ENCODE results near the gene CSPG4. TPM values are rescaled to one million over a fixed set of nuclear protein-coding genes. Genes with fewer than 3 reads are reported as not detected.
"Not testable (repeated sequence)": the region's sequence is repeated elsewhere in the genome, so short reads cannot be mapped to it uniquely, and the experiment has no call there.

The CSPG4 gene
- total and polyA plus RNA-seq, 4 donors = 10.6 to 160 (median 66.0) TPM

DNA sequence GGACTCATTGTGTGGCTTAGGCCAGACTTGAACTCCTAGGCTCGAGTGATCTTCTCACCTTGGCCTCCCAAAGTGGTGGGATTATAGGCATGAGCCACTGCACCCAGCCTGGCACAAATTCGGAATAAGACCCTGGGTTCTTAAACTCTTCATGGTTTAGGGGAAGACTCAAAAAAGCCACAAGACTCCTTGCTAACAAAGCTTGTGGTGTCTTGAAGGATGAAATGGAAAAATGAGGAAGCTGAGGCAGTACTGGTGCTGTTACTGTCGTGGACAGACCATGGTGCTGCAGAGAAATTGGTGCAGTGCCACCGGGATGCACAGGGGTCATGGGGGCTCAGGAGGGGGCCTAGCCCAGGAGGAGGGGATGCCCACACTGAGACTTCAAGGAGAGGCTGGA is 20.3 kb downstream of the CSPG4 start:
- intact Hi-C loops (cut with DNase I); H3K27ac ChIP-seq (ENCODE audit: low read depth in 1 of 2, low read length in 2 of 2); ATAC-seq (ENCODE audit: low FRiP score); H3K9me3 ChIP-seq (ENCODE audit: control insufficient read depth, low read length); H3K4me1 ChIP-seq (ENCODE audit: control insufficient read depth in 1 of 2, insufficient read depth in 2 of 2, low read length in 2 of 2); H3K4me3 ChIP-seq (ENCODE audit: low read length in 2 of 2); DNase-seq; H3K27me3 ChIP-seq (ENCODE audit: control insufficient read depth in 1 of 2, insufficient read depth in 2 of 2, low read length in 1 of 2): not testable (repeated sequence)
- 65 to 68% methylated on average over 4 of the region's 4 CpGs for WGBS, 2 donors
- H3K36me3 ChIP-seq (ENCODE audit: control insufficient read depth in 1 of 2, insufficient read depth in 2 of 2, low read length in 1 of 2) = peaks cover 0 to 12% of the 10 kb centered on the region in 2 donors

GRCh38 chr15:75689429-75689828 is 23.2 kb downstream of the CSPG4 start:
- H3K27me3 ChIP-seq (ENCODE audit: control insufficient read depth in 1 of 2, insufficient read depth in 2 of 2, low read length in 1 of 2); ATAC-seq (ENCODE audit: low FRiP score); H3K4me1 ChIP-seq (ENCODE audit: control insufficient read depth in 1 of 2, insufficient read depth in 2 of 2, low read length in 2 of 2); H3K9me3 ChIP-seq (ENCODE audit: control insufficient read depth, low read length); DNase-seq; H3K4me3 ChIP-seq (ENCODE audit: low read length in 2 of 2); H3K27ac ChIP-seq (ENCODE audit: low read depth in 1 of 2, low read length in 2 of 2): not testable (repeated sequence)
- intact Hi-C loops (cut with DNase I) = loop anchor here in 1 of 2 donors (2.0 kb wide), 2 partner anchors 45 to 113 kb away; no protein-coding TSS in a partner anchor
- peaks cover 0 to 14% of the 10 kb centered on the region in 2 donors for H3K36me3 ChIP-seq (ENCODE audit: control insufficient read depth in 1 of 2, insufficient read depth in 2 of 2, low read length in 1 of 2)
- WGBS, 2 donors = 76 to 78% methylated on average over 19 to 20 of the region's 20 CpGs

GRCh38 chr15:75688831-75689230 is 23.8 kb downstream of the CSPG4 start:
- no peak overlapping the region for H3K4me3 ChIP-seq (ENCODE audit: low read length in 2 of 2)
- intact Hi-C loops (cut with DNase I) = loop anchor here in 1 of 2 donors (2.0 kb wide), 2 partner anchors 46 to 114 kb away; no protein-coding TSS in a partner anchor
- DNase-seq (no peak), ATAC-seq (ENCODE audit: low FRiP score) (no peak)
- H3K4me1 ChIP-seq (ENCODE audit: control insufficient read depth in 1 of 2, insufficient read depth in 2 of 2, low read length in 2 of 2) = no peaks in the 10 kb centered on the region
- no peaks in the 10 kb centered on the region for H3K27me3 ChIP-seq (ENCODE audit: control insufficient read depth in 1 of 2, insufficient read depth in 2 of 2, low read length in 1 of 2)
- H3K27ac ChIP-seq (ENCODE audit: low read depth in 1 of 2, low read length in 2 of 2) = no peak overlapping the region
- 83 to 87% methylated on average over 21 to 26 of the region's 26 CpGs for WGBS, 2 donors
- no peaks in the 10 kb centered on the region for H3K9me3 ChIP-seq (ENCODE audit: control insufficient read depth, low read length)
- peaks cover 0 to 14% of the 10 kb centered on the region in 2 donors for H3K36me3 ChIP-seq (ENCODE audit: control insufficient read depth in 1 of 2, insufficient read depth in 2 of 2, low read length in 1 of 2)

- Histone ChIP-seq H3K4me1 (ENCODE audit: control insufficient read depth in 1 of 2, insufficient read depth in 2 of 2, low read length in 2 of 2) (no peaks in the 10 kb centered on the region), H3K27me3 (ENCODE audit: control insufficient read depth in 1 of 2, insufficient read depth in 2 of 2, low read length in 1 of 2) (no peaks in the 10 kb centered on the region), H3K9me3 (ENCODE audit: control insufficient read depth, low read length) (no peaks in the 10 kb centered on the region), H3K36me3 (ENCODE audit: control insufficient read depth in 1 of 2, insufficient read depth in 2 of 2, low read length in 1 of 2) (peaks cover 0 to 14% of the 10 kb centered on the region in 2 donors), H3K4me3 (ENCODE audit: low read length in 2 of 2) (no peak overlapping the region), H3K27ac (ENCODE audit: low read depth in 1 of 2, low read length in 2 of 2) (no peak overlapping the region)
- WGBS, 2 donors = 80 to 84% methylated on average over 7 of the region's 7 CpGs
- intact Hi-C loops (cut with DNase I) = loop anchor here in 1 of 2 donors (2.0 kb wide), 2 partner anchors 47 to 115 kb away; no protein-coding TSS in a partner anchor
- DNase-seq (no peak), ATAC-seq (ENCODE audit: low FRiP score) (no peak)
Observed at GRCh38 chr15:75688278-75688557, 24.4 kb downstream of the CSPG4 start.

GRCh38 chr15:75687486-75688277 is 25.0 kb downstream of the CSPG4 start:
- 78 to 81% methylated on average over 43 to 44 of the region's 44 CpGs for WGBS, 2 donors
- intact Hi-C loops (cut with DNase I) = loop anchor here in 1 of 2 donors (2.0 kb wide), 2 partner anchors 47 to 115 kb away; no protein-coding TSS in a partner anchor
- H3K4me3 ChIP-seq (ENCODE audit: low read length in 2 of 2) = no peak overlapping the region
- no peak overlapping the region for H3K27ac ChIP-seq (ENCODE audit: low read depth in 1 of 2, low read length in 2 of 2)
- DNase-seq (no peak), ATAC-seq (ENCODE audit: low FRiP score) (no peak)
- H3K27me3 ChIP-seq (ENCODE audit: control insufficient read depth in 1 of 2, insufficient read depth in 2 of 2, low read length in 1 of 2) = no peaks in the 10 kb centered on the region
- no peaks in the 10 kb centered on the region for H3K4me1 ChIP-seq (ENCODE audit: control insufficient read depth in 1 of 2, insufficient read depth in 2 of 2, low read length in 2 of 2)
- H3K36me3 ChIP-seq (ENCODE audit: control insufficient read depth in 1 of 2, insufficient read depth in 2 of 2, low read length in 1 of 2) = peaks cover 0 to 14% of the 10 kb centered on the region in 2 donors
- no peaks in the 10 kb centered on the region for H3K9me3 ChIP-seq (ENCODE audit: control insufficient read depth, low read length)

DNA sequence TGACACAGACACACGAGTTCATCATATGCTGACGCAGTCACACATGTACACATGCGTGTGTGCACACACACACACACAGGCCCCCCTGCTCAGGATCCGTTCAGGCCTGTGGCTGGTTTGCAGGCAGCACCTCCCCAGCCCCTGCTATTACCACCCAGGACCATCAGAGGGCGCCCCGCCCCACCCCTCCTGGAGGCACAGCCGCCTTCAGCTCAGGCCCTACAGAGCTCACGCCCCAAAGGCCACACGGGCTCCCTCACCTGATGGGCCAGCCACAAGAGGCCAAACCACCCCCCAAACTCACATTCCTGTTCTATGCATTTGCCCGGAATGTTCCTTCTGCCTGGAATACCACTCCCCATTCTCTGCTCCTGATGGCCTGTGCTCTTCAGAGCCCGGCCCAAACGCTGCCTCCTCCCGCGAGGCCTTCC is 26.4 kb downstream of the CSPG4 start:
- H3K9me3 ChIP-seq (ENCODE audit: control insufficient read depth, low read length); H3K27me3 ChIP-seq (ENCODE audit: control insufficient read depth in 1 of 2, insufficient read depth in 2 of 2, low read length in 1 of 2); H3K4me3 ChIP-seq (ENCODE audit: low read length in 2 of 2); H3K27ac ChIP-seq (ENCODE audit: low read depth in 1 of 2, low read length in 2 of 2); intact Hi-C loops (cut with DNase I); H3K4me1 ChIP-seq (ENCODE audit: control insufficient read depth in 1 of 2, insufficient read depth in 2 of 2, low read length in 2 of 2): not testable (repeated sequence)
- peaks cover 0 to 17% of the 10 kb centered on the region in 2 donors for H3K36me3 ChIP-seq (ENCODE audit: control insufficient read depth in 1 of 2, insufficient read depth in 2 of 2, low read length in 1 of 2)
- DNase-seq (peak; percentile 82 to 96), ATAC-seq (ENCODE audit: low FRiP score) (peak; percentile 83)
- WGBS, 2 donors = 20 to 24% methylated on average over 14 of the region's 14 CpGs

- intact Hi-C loops (cut with DNase I) = no loop called here
- H3K36me3 ChIP-seq (ENCODE audit: control insufficient read depth in 1 of 2, insufficient read depth in 2 of 2, low read length in 1 of 2) = peaks cover 0 to 14% of the 10 kb centered on the region in 2 donors
- WGBS, 2 donors = 67 to 68% methylated on average over 12 of the region's 12 CpGs
- H3K4me3 ChIP-seq (ENCODE audit: low read length in 2 of 2) = no peak overlapping the region
- no peaks in the 10 kb centered on the region for H3K9me3 ChIP-seq (ENCODE audit: control insufficient read depth, low read length)
- no peaks in the 10 kb centered on the region for H3K4me1 ChIP-seq (ENCODE audit: control insufficient read depth in 1 of 2, insufficient read depth in 2 of 2, low read length in 2 of 2)
- DNase-seq (no peak), ATAC-seq (ENCODE audit: low FRiP score) (no peak)
- no peaks in the 10 kb centered on the region for H3K27me3 ChIP-seq (ENCODE audit: control insufficient read depth in 1 of 2, insufficient read depth in 2 of 2, low read length in 1 of 2)
- H3K27ac ChIP-seq (ENCODE audit: low read depth in 1 of 2, low read length in 2 of 2) = peak overlapping the region in 1 of 2 donors; percentile 11
Observed at GRCh38 chr15:75685195-75685594, 27.5 kb downstream of the CSPG4 start.

GRCh38 chr15:75684648-75685047 is 28.0 kb downstream of the CSPG4 start:
- H3K4me1 ChIP-seq (ENCODE audit: control insufficient read depth in 1 of 2, insufficient read depth in 2 of 2, low read length in 2 of 2) = no peaks in the 10 kb centered on the region
- no peaks in the 10 kb centered on the region for H3K9me3 ChIP-seq (ENCODE audit: control insufficient read depth, low read length)
- H3K27me3 ChIP-seq (ENCODE audit: control insufficient read depth in 1 of 2, insufficient read depth in 2 of 2, low read length in 1 of 2) = no peaks in the 10 kb centered on the region
- intact Hi-C loops (cut with DNase I) = loop anchor here (5.0 kb wide), 3 partner anchors 47 to 118 kb away; no protein-coding TSS in a partner anchor
- ATAC-seq (ENCODE audit: low FRiP score) (no peak), DNase-seq (no peak)
- H3K4me3 ChIP-seq (ENCODE audit: low read length in 2 of 2) = no peak overlapping the region
- 74 to 76% methylated on average over 10 of the region's 10 CpGs for WGBS, 2 donors
- H3K36me3 ChIP-seq (ENCODE audit: control insufficient read depth in 1 of 2, insufficient read depth in 2 of 2, low read length in 1 of 2) = peaks cover 0 to 14% of the 10 kb centered on the region in 2 donors
- no peak overlapping the region for H3K27ac ChIP-seq (ENCODE audit: low read depth in 1 of 2, low read length in 2 of 2)
